Measurements from ENCODE around the gene PHF14.

- no peak for TF ChIP-seq CTCF (IDR thresholded peaks at IDR 0.05)
- TF ChIP-seq EP300 (IDR thresholded peaks at IDR 0.05) = no peak
Measured at GRCh38 chr7:11035661-11036060, 62.0 kb downstream of the PHF14 start.
